Measurements from ENCODE around the gene ACADVL.

ACADVL gene

DNA sequence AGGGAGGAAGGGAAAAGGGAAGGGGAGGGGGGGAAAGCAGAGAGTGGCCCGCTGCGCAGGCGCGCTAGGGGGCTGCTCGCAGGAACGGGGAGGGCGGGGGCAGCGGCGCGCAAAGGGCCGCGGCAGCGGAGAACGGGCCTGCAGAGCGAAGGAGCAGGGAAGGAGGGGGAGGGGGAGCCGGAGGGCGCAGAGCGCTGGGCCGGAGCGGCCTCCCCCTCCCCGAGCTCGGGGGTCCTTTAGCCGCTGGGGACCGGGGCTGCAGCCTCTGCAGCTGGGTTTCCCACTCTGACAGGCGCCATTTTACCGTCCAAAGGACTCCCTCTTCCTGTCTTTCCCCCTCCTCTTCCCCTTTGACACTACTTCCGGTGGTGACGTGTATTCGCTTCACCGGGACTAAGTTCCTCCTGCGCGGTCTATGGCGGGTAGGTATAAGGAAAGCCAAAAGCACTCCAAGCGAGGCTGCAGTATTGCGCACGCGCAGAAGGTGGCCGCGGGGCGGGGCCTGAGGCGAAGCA, 32.0 kb downstream of the ACADVL start, which contains the start of gene CTDNEP1:
CTDNEP1 (minus strand) TSS at position 74 of the 515 bp plus-strand sequence. CDS start 438 bp downstream, outside the sequence.
- H3K9ac ChIP-seq: peak within 1 kb of the TSS; percentile 21
- H3K27me3 ChIP-seq (ENCODE audit: control insufficient read depth, insufficient read depth, low read length): no peaks in the 10 kb centered on the region
- H3K27ac ChIP-seq: peak within 1 kb of the TSS; percentile 94
- peaks cover 50% of the 10 kb centered on the region for H3K79me2 ChIP-seq
- H3K36me3 ChIP-seq (ENCODE audit: control insufficient read depth, insufficient read depth, low read length): no peaks in the 10 kb centered on the region
- H2AFZ ChIP-seq: peak within 1 kb of the TSS; percentile 70
- H3K4me3 ChIP-seq (ENCODE audit: low read depth, low read length): peak within 1 kb of the TSS; percentile 89
- no peaks in the 10 kb centered on the region for H3K9me3 ChIP-seq (ENCODE audit: control insufficient read depth, low read length)
- H3K4me2 ChIP-seq (ENCODE audit: low read length): peak within 1 kb of the TSS; percentile 96
- TF ChIP-seq, protein P1, sequence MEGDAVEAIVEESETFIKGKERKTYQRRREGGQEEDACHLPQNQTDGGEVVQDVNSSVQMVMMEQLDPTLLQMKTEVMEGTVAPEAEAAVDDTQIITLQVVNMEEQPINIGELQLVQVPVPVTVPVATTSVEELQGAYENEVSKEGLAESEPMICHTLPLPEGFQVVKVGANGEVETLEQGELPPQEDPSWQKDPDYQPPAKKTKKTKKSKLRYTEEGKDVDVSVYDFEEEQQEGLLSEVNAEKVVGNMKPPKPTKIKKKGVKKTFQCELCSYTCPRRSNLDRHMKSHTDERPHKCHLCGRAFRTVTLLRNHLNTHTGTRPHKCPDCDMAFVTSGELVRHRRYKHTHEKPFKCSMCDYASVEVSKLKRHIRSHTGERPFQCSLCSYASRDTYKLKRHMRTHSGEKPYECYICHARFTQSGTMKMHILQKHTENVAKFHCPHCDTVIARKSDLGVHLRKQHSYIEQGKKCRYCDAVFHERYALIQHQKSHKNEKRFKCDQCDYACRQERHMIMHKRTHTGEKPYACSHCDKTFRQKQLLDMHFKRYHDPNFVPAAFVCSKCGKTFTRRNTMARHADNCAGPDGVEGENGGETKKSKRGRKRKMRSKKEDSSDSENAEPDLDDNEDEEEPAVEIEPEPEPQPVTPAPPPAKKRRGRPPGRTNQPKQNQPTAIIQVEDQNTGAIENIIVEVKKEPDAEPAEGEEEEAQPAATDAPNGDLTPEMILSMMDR (IDR thresholded peaks at IDR 0.05): no peak
- H3K4me1 ChIP-seq: peaks cover 20% of the 10 kb centered on the region

DNA sequence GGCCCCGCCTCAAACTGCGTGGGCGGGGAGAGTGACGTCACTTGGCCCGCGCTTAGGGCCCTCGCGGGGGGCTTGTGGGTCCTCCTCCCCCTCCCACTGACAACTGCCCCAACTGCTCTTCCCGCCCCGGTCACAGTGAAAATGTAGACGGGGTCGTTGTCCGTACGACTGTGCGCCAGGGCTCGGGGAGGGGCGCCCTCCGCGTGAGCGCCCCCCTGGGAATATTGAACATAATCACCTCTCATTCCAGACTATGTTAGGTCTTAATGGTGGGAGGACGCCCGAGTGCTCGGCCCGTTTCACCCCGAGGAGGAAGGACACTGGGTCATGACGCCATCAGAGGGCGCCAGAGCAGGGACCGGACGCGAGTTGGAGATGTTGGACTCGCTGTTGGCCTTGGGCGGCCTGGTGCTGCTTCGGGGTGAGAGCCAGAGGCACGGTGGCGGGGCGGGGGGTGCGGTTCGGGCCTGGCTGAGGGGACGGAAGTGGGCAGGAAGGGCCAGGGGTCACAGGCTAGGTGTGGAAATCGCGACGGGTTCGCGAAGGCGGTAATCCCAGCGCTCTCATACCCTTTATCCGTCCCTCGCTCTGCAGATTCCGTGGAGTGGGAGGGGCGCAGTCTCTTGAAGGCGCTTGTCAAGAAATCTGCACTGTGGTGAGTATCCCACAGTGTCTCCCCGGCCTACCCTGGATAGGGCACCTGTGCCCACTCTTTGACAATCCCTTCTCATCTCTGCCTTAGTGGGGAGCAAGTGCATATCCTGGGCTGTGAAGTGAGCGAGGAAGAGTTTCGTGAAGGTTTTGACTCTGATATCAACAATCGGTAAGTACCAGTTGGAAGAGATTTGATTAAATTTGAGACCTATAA, 32.7 kb downstream of the ACADVL start, which contains the start of gene ELP5:
ELP5 (plus strand) TSS at position 40 of the 868 bp plus-strand sequence; CDS start at position 376, 336 bp downstream.
- Histone ChIP-seq H3K36me3 (ENCODE audit: control insufficient read depth, insufficient read depth, low read length) (no peaks in the 10 kb centered on the region), H3K4me2 (ENCODE audit: low read length) (peak within 1 kb of the TSS; percentile 96), H3K4me1 (peaks cover 20% of the 10 kb centered on the region), H2AFZ (peak within 1 kb of the TSS; percentile 70), H3K79me2 (peaks cover 43% of the 10 kb centered on the region), H3K9ac (peak within 1 kb of the TSS; percentile 21), H3K4me3 (ENCODE audit: low read depth, low read length) (peak within 1 kb of the TSS; percentile 89), H3K27me3 (ENCODE audit: control insufficient read depth, insufficient read depth, low read length) (no peaks in the 10 kb centered on the region), H3K27ac (peak within 1 kb of the TSS; percentile 94), H3K9me3 (ENCODE audit: control insufficient read depth, low read length) (no peaks in the 10 kb centered on the region)
- TF ChIP-seq, protein P1 (IDR thresholded peaks at IDR 0.05): peak; percentile 62

DNA sequence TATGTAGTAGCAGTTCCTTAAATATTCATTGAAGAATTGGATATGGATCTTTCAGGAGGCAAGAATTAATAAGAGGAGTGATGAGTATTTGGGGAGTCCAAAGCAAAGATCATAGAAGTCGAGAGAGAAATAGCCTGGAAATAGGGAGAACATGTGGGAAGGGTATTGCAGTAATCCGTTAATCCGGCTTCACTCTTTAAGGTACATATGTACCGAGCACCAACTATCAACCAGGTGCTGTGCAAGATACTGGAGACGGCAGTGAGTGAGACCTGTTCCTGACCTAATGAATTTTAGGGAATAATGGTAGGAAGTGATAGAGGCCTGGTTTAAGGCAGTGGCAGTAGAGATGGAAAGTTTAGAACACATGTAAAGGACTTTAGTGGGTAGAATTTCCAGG, 33.3 kb downstream of the ACADVL start:
- TF ChIP-seq, protein P1 (IDR thresholded peaks at IDR 0.05): no peak
- Histone ChIP-seq H3K4me2 (ENCODE audit: low read length) (peak overlapping the region; percentile 96), H3K4me1 (peaks cover 20% of the 10 kb centered on the region), H3K4me3 (ENCODE audit: low read depth, low read length) (peak overlapping the region; percentile 89), H3K9ac (no peak overlapping the region), H3K27me3 (ENCODE audit: control insufficient read depth, insufficient read depth, low read length) (no peaks in the 10 kb centered on the region), H3K27ac (peak overlapping the region; percentile 94), H3K79me2 (peaks cover 37% of the 10 kb centered on the region), H3K9me3 (ENCODE audit: control insufficient read depth, low read length) (no peaks in the 10 kb centered on the region), H3K36me3 (ENCODE audit: control insufficient read depth, insufficient read depth, low read length) (no peaks in the 10 kb centered on the region), H2AFZ (no peak overlapping the region)

DNA sequence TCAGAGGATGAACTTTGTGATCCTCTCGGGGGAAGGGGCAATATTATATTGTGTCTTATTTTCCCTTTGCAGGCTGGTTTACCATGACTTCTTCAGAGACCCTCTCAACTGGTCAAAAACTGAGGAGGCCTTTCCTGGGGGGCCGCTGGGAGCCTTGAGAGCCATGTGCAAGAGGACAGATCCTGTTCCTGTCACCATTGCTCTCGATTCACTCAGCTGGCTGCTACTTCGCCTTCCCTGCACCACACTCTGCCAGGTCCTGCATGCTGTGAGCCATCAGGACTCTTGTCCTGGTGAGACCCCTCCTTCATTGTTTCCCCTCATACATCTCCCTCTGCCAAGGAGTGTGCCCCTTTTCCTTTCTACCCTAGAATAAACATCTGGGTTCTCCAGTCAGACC, 34.8 kb downstream of the ACADVL start:
- H3K4me2 ChIP-seq (ENCODE audit: low read length): no peak overlapping the region
- TF ChIP-seq, protein P1 (IDR thresholded peaks at IDR 0.05): no peak
- H3K9me3 ChIP-seq (ENCODE audit: control insufficient read depth, low read length): no peaks in the 10 kb centered on the region
- H3K79me2 ChIP-seq: peaks cover 30% of the 10 kb centered on the region
- no peaks in the 10 kb centered on the region for H3K36me3 ChIP-seq (ENCODE audit: control insufficient read depth, insufficient read depth, low read length)
- H3K4me1 ChIP-seq: peaks cover 19% of the 10 kb centered on the region
- H3K27me3 ChIP-seq (ENCODE audit: control insufficient read depth, insufficient read depth, low read length): no peaks in the 10 kb centered on the region
- H3K27ac ChIP-seq: no peak overlapping the region
- H3K4me3 ChIP-seq (ENCODE audit: low read depth, low read length): no peak overlapping the region
- no peak overlapping the region for H2AFZ ChIP-seq
- no peak overlapping the region for H3K9ac ChIP-seq

Measured in parathyroid adenoma (tissue), 2 donors.